ENCODE measurements around the gene FHIP1B. TPM values are rescaled to one million over a fixed set of nuclear protein-coding genes. Genes with fewer than 3 reads are reported as not detected.

Gene FHIP1B
- total and polyA plus RNA-seq, 4 donors, result 12.3 to 21.2 (median 16.9) TPM

GRCh38 chr11:6238902-6239301 lies 4.5 kb upstream of the FHIP1B start, which contains the start of gene CNGA4 (continued):
- TF ChIP-seq REST (IDR thresholded peaks at IDR 0.05), result no peak

- Histone ChIP-seq H3K27ac (ENCODE audit: low read depth in 1 of 2, low read length in 2 of 2) (no peak overlapping the region), H3K4me3 (ENCODE audit: low read depth in 1 of 3, low read length in 3 of 3) (no peak overlapping the region), H3K9ac (ENCODE audit: low read depth in 1 of 2, low read length in 2 of 2) (no peak overlapping the region), H3K9me3 (ENCODE audit: control insufficient read depth in 4 of 4, low read length in 3 of 4) (no peaks in the 10 kb centered on the region), H3K36me3 (ENCODE audit: control insufficient read depth in 4 of 4, insufficient read depth in 3 of 4, low read depth in 1 of 4, low read length in 3 of 4) (no peaks in the 10 kb centered on the region), H3K4me1 (ENCODE audit: control insufficient read depth in 4 of 4, insufficient read depth in 4 of 4, low read length in 3 of 4) (peaks cover 4 to 17% (median 14%) of the 10 kb centered on the region in 4 donors), H3K27me3 (ENCODE audit: control insufficient read depth in 4 of 4, insufficient read depth in 4 of 4, low read length in 3 of 4) (no peaks in the 10 kb centered on the region)
- TF ChIP-seq RXRA (IDR thresholded peaks at IDR 0.05) (no peak), NR2F2 (IDR thresholded peaks at IDR 0.05) (no peak), JUND (IDR thresholded peaks at IDR 0.05) (no peak), FOXA1 (IDR thresholded peaks at IDR 0.05) (no peak), RAD21 (IDR thresholded peaks at IDR 0.05) (no peak), GABPA (IDR thresholded peaks at IDR 0.05 in 1 of 2, conservative IDR thresholded peaks at IDR 0.05 in 1 of 2) (no peak), TAF1 (conservative IDR thresholded peaks at IDR 0.05) (no peak), YY1 (IDR thresholded peaks at IDR 0.05) (no peak), CTCF (IDR thresholded peaks at IDR 0.05; ENCODE audit: low read depth, low read length, missing input control) (no peak), ATF3 (IDR thresholded peaks at IDR 0.05) (no peak), HNF4A (conservative IDR thresholded peaks at IDR 0.05) (no peak), FOXA2 (IDR thresholded peaks at IDR 0.05) (no peak), MAX (IDR thresholded peaks at IDR 0.05) (no peak), HNF4G (IDR thresholded peaks at IDR 0.05) (no peak), REST (IDR thresholded peaks at IDR 0.05) (no peak)
- no peak for DNase-seq (ENCODE audit: low spot score)
- 85% methylated on average over 5 of the region's 5 CpGs for WGBS
Observed at GRCh38 chr11:6237761-6238302, 3.4 kb upstream of the FHIP1B start.
